NCI-H1436 treated with DMSO at 0.1 percent for 48 hours (cell line): ENCODE measurements around the gene TMEM231.
"Not testable (repeated sequence)": the region's sequence is repeated elsewhere in the genome, so short reads cannot be mapped to it uniquely, and the experiment has no call there.

Source experiments
- DNase-seq: peaks from one replicate; lab custom pipeline; 2025; lab: John Stamatoyannopoulos, UW

Gene TMEM231

DNA sequence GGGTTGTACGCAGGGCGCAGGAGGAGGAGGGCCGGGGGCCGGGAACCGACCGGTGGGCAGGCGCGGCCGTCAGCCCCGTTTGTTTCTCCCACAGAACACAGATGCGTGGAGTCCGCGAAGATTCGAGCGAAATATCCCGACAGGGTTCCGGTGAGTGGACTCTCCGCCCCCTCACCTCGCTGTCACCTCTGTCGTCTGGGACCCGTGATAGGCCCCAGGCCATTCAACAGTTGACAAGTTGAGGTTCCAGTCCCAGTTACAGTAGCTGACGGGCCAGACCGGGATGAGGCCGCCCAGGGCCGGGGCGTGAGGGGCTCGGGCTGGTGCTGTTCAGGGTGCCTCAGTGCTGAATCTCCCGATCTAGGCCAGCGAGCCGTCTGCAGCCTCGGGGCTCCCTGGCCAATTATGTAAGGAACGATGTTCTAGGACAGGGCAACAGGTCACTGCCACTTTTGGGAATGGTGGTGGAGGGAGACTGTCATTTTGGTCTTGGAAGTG, 10.8 kb upstream of the TMEM231 start:
- no peak for DNase-seq

GRCh38 chr16:75566040-75566757, 10.1 kb upstream of the TMEM231 start, which contains the start of gene GABARAPL2:
TSS of gene GABARAPL2 (plus strand) at chr16:75566379. CDS start at chr16:75566487, 108 bp downstream.
- no peak for DNase-seq

- no peak for DNase-seq
Measured at GRCh38 chr16:75565640-75566039, 9.6 kb upstream of the TMEM231 start.

- no peak for DNase-seq
Measured at GRCh38 chr16:75559564-75560372, 3.7 kb upstream of the TMEM231 start.

- no peak for DNase-seq
Measured at GRCh38 chr16:75558846-75559401, 2.9 kb upstream of the TMEM231 start.

DNA sequence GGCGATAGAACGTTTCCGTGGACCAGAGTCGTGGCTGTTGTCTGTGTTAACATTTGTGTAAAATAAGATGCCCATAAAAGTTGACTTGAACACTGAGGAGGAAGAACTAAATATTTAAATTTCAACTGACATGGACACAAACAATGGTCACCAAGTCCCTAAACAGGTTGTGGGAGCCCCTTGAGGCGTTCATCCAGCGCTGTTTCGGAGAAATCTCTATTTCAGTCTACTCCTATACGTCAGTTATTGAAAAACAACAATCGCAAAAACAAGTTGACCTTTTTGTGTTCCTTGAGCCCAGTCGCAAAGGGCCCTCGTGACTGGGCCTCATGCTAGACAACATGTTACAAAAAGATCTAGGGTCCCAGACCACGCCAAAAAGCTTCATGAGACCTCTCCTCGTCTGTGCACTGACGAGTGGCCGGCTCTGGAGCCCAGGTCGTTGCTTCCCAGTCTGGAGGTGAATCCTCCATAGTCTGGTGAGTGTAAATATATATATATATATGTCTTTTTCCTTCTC, 439 bp upstream of the TMEM231 start:
- DNase-seq, result no peak

DNA sequence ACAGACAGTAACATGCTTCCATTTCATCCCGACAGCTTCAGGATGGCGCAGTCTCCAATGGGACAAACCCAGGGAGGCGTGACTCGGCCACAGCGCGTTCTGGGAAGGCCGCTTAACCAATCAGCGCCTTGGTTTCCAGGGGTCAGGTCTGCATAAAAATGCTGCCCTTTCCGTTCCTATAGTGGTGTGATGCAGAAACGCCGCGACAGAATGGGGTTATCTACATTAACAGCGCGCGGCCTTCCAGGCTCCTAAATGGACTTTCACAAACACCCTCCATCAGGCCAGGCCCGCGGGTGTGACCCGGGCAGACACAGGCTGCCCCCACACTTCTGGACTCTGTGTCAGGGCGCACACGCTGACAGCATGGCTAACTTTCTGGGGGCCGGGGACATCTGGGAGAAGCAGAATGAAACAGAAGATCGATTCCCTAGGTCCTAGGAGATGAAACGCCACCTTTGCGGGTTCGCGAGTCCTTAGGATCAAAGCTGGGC, 792 bp downstream of the TMEM231 start:
- DNase-seq, result no peak

DNA sequence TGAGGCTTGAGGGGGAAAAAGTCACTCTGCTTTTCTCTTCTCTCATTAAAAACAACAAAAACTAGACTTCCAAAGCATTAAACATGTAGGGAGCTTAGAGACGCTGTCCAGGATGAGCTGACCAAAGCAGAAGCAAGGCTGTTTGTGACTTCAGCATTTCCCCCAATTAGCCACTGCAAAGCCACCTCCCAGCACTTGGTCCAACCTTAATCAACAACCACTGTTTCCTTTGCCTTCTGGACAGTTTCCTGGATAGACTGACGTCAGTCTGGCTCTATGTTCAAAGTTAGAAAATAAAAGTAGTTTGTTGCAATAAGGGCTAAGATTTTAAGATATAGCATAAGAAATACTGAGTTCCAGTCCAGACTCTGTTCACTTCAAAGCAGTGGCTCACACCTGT, 3.1 kb downstream of the TMEM231 start:
- no peak for DNase-seq

DNA sequence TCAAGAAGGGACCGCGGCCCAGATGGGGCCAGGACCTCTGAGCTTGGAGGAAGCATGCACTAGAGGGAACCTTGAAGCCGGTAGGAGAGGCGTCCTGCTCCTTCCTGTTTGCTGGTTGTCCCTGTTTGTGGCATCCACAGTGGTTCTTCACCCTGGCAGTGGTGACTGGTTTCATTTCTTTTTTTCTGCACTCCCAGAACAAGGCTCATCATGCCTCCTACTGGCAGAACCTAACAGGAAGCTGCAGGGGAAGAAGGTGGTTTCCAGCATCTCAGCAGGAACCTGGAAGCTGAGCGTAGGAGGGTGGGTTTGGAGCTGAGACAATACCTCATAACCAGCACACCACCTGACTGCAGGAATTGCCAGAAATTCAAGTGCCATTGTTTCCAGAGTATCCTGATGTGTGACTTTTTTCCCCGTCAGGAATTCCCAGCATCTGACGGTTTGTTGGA, 5.8 kb downstream of the TMEM231 start:
- DNase-seq, result no peak

GRCh38 chr16:75548456-75548855, 7.6 kb downstream of the TMEM231 start:
- not testable (repeated sequence) for DNase-seq

GRCh38 chr16:75546293-75546692, 9.8 kb downstream of the TMEM231 start:
- no peak for DNase-seq

DNA sequence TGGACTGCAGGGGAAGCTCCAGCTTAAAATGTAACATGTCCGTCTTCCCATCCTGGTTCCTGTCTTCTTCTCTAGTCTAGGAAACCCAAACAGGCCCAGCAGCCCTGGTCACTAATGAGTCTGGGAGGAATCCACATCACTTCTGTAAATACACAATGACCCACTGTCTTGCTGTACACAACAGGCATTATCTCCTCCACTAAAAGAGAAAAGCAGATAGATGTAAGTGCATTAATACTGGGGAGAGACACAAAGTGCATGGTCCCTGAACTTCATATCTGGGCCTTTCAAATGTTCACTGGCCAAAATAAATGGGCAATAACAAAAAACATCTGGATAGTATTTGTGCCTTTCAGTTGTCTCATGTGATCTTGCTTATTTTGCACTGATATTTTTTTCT, 10.2 kb downstream of the TMEM231 start:
- not testable (repeated sequence) for DNase-seq

- not testable (repeated sequence) for DNase-seq
Measured at GRCh38 chr16:75542462-75542861, 13.6 kb downstream of the TMEM231 start.

GRCh38 chr16:75541236-75541635, 14.8 kb downstream of the TMEM231 start:
- DNase-seq, result no peak

GRCh38 chr16:75538882-75539565, 17.0 kb downstream of the TMEM231 start:
- DNase-seq, result not testable (repeated sequence)

GRCh38 chr16:75537776-75538175, 18.3 kb downstream of the TMEM231 start:
- DNase-seq, result no peak

DNA sequence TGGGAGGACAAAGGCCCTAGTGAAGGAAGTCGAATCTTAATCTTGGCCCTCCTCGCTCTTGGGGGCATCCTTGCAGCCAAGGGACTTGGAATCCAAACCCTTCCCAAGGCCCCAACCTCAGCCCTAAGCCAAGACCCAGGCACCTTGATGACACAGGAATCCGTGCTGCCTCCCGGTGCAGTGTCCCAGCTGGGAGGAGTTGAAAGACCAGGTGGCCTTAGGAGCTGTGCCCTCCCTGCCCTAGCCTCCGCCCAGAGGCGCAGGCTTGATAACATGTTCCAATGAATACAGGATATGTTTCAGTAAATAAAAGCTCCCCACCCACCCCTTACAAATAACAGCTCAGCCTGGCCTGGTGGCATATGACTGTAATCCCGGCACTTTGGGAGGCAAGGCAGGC, 20.2 kb downstream of the TMEM231 start, which contains the start of gene CHST5:
Gene CHST5, minus strand, starts transcription at position 208 of the 400 bp plus-strand sequence. CDS start 5,724 bp downstream, outside the sequence.
- DNase-seq, result no peak

- no peak for DNase-seq
Measured at GRCh38 chr16:75535211-75535843, 20.7 kb downstream of the TMEM231 start.

GRCh38 chr16:75534560-75535205, 21.4 kb downstream of the TMEM231 start:
- DNase-seq, result no peak

GRCh38 chr16:75532791-75533190, 23.3 kb downstream of the TMEM231 start:
- no peak for DNase-seq
